HG02571 (cell line): ENCODE results near the gene SOCS1.

ENCODE experiments used
- ATAC-seq: cut with Tn5 transposase; IDR thresholded peaks from one replicate; pipeline ENCODE4 v1.9.1; 2021; ENCODE audit warnings: mild to moderate bottlenecking, moderate library complexity; ENCODE audit not compliant: unreplicated experiment

Gene SOCS1

GRCh38 chr16:11249233-11250061 is 6.6 kb downstream of the SOCS1 start:
- no peak for ATAC-seq

GRCh38 chr16:11248133-11248532 is 7.9 kb downstream of the SOCS1 start:
- ATAC-seq = no peak

GRCh38 chr16:11245988-11246387 is 10.0 kb downstream of the SOCS1 start:
- ATAC-seq = no peak

- ATAC-seq = no peak
These were observed 10.7 kb downstream of the SOCS1 start for GRCh38 chr16:11245222-11245737.

GRCh38 chr16:11242658-11243057 is 13.3 kb downstream of the SOCS1 start:
- ATAC-seq = no peak

- ATAC-seq = no peak
These were observed 14.4 kb downstream of the SOCS1 start for GRCh38 chr16:11241480-11242204.

- ATAC-seq = no peak
These were observed 15.1 kb downstream of the SOCS1 start for GRCh38 chr16:11240636-11241473.

- ATAC-seq = no peak
These were observed 16.1 kb downstream of the SOCS1 start for GRCh38 chr16:11239644-11240632.

GRCh38 chr16:11238272-11239202 is 17.5 kb downstream of the SOCS1 start:
- ATAC-seq = no peak

GRCh38 chr16:11236461-11237254 is 19.3 kb downstream of the SOCS1 start:
- ATAC-seq = no peak

- no peak for ATAC-seq
These were observed 20.4 kb downstream of the SOCS1 start for GRCh38 chr16:11235703-11235991.

GRCh38 chr16:11234884-11235702 is 20.9 kb downstream of the SOCS1 start:
- ATAC-seq = no peak

- no peak for ATAC-seq
These were observed 22.2 kb downstream of the SOCS1 start for GRCh38 chr16:11233727-11234376.

GRCh38 chr16:11232852-11233726 is 22.9 kb downstream of the SOCS1 start:
- ATAC-seq = no peak

GRCh38 chr16:11232302-11232851 is 23.6 kb downstream of the SOCS1 start:
- ATAC-seq = no peak
